OCI-LY7 (cell line): ENCODE results near the gene IKZF3. TPM values are rescaled to one million over a fixed set of nuclear protein-coding genes. Genes with fewer than 3 reads are reported as not detected.

ENCODE experiments used
- BruUV-seq: library from RNA; stranded (reverse); fragments of 400-500 nt; replicated peaks from 2 replicates; lab custom pipeline; 2021; lab: Mats Ljungman, UMichigan
- CTCF ChIA-PET: fragments of 300-600 bp; sonication (Branson Sonifier 250); formaldehyde crosslinking; loops from one replicate; lab custom pipeline; 2022; ENCODE audit warnings: antibody characterized with exemption; ENCODE audit not compliant: unreplicated experiment; lab: Charles Lee
- POLR2A ChIA-PET: fragments of 300-600 bp; sonication (Branson Sonifier 250); formaldehyde crosslinking; loops from one replicate; lab custom pipeline; 2022; ENCODE audit warnings: antibody characterized with exemption; lab: Charles Lee
- DNase-seq: peaks from one replicate; pipeline ENCODE4 v3.0.0-alpha.2; 2015; ENCODE audit warnings: low spot score
- H2AFZ ChIP-seq: fragments of 200-600 bp; sonication (generic), shearing (Covaris generic); 2 replicates; pipeline ENCODE4 v1.6.1; 2014; ENCODE audit warnings: mild to moderate bottlenecking, antibody characterized with exemption, low read length, moderate library complexity
- H3K27ac ChIP-seq: fragments of 200-600 bp; sonication (generic); 2 replicates; pipeline ENCODE4 v1.5.1; 2014; ENCODE audit warnings: mixed run types, low read depth, mild to moderate bottlenecking, moderate library complexity, low read length, inconsistent platforms; ENCODE audit not compliant: poor library complexity, severe bottlenecking
- H3K36me3 ChIP-seq: fragments of 200-600 bp; sonication (generic); 2 replicates; pipeline ENCODE4 v1.6.1; 2014; ENCODE audit warnings: mild to moderate bottlenecking, antibody characterized with exemption, low read length, moderate library complexity, mixed read lengths; ENCODE audit not compliant: insufficient read depth
- H3K4me1 ChIP-seq: fragments of 200-600 bp; sonication (generic); 2 replicates; pipeline ENCODE4 v1.5.1; 2014; ENCODE audit warnings: mild to moderate bottlenecking, low read length; ENCODE audit not compliant: insufficient read depth, poor library complexity, severe bottlenecking
- H3K4me2 ChIP-seq: fragments of 200-600 bp; sonication (generic); 2 replicates; pipeline ENCODE4 v1.6.1; 2014; ENCODE audit warnings: mild to moderate bottlenecking, low read length
- H3K4me3 ChIP-seq: fragments of 200-600 bp; sonication (generic); 2 replicates; pipeline ENCODE4 v1.5.1; 2014; ENCODE audit warnings: mild to moderate bottlenecking, low read depth, low read length; ENCODE audit not compliant: poor library complexity, severe bottlenecking
- H3K79me2 ChIP-seq: fragments of 200-600 bp; sonication (generic); 2 replicates; pipeline ENCODE4 v1.6.1; 2016; ENCODE audit warnings: low read depth, mild to moderate bottlenecking, low read length, moderate library complexity, mixed read lengths; ENCODE audit not compliant: insufficient read depth
- H3K9me2 ChIP-seq: fragments of 200-600 bp; sonication (generic); 2 replicates; pipeline ENCODE4 v1.6.1; 2016; ENCODE audit warnings: mild to moderate bottlenecking, low read length, mixed read lengths; ENCODE audit not compliant: insufficient read depth
- H3K9me3 ChIP-seq: fragments of 200-600 bp; sonication (generic); 2 replicates; pipeline ENCODE4 v1.6.1; 2014; ENCODE audit warnings: mild to moderate bottlenecking, mixed run types, low read length, mixed read lengths
- H4K20me1 ChIP-seq: fragments of 200-600 bp; sonication (generic); 2 replicates; pipeline ENCODE4 v1.6.1; 2014; ENCODE audit warnings: mild to moderate bottlenecking, antibody characterized with exemption, low read length, moderate library complexity, mixed read lengths; ENCODE audit not compliant: insufficient read depth
- CTCF ChIP-seq: fragments of 200-600 bp; sonication (generic); conservative IDR thresholded peaks from 2 replicates; pipeline ENCODE4 v1.5.1; 2014; ENCODE audit warnings: mild to moderate bottlenecking, antibody characterized with exemption, low read length, moderate library complexity, mixed read lengths
- EZH2phosphoT487 ChIP-seq: fragments of 200-600 bp; sonication (generic); IDR thresholded peaks from 2 replicates; pipeline ENCODE4 v1.6.1; 2018; ENCODE audit warnings: low read depth, borderline replicate concordance, mild to moderate bottlenecking, mixed run types, antibody characterized with exemption, low read length, moderate library complexity, mixed read lengths
- intact Hi-C: fragments of 100-400 bp; cut with micrococcal nuclease; formaldehyde crosslinking; loops from one replicate; pipeline ENCODE4 v1.10.0; 2022; ENCODE audit not compliant: unreplicated experiment
- total RNA-seq, 2 experiments: library from RNA; depleted of rRNA in 1 of 2; stranded (reverse); fragments of >200 nt in 1 of 2; shearing (Covaris generic) in 1 of 2; gene quantifications; 2 replicates each; pipeline ENCODE4 v1.2.3, GENCODE V29; 2014 to 2022

The IKZF3 gene
- total RNA-seq, 2 experiments from 2014 or later = 54.7 to 134 TPM

DNA sequence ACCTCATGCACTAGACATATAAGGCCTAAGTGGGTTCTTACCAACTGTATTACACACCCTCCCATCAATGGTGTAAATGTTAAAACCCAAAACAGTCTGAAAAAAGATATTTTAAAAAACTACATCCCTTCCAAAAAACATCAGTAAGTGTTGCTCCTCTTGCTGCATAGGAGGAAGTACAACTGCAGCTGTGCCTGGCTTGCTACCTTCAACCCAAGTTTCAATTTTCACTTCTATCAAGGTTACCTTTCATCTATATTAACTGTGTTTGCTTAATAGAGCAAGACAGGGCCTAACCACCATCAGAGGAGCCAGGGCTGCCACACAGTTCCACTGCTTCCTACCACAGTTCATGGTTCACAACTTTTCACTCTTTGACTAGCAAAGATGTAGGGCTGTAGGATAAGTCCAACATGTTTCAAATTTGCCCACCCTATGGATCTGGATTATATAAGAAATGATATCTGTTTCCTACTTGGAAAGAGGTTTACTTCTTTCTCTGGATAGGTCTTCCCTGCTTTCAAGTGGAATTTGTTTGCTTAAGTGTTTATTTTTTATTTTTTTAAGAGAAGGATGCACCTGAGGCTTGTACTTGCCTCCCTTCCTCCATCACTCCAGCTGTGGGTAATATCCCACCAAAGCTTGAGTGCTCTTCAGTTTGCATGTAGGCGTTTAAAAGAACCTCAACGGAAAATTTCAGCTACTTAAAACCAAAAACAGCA is 69.7 kb downstream of the IKZF3 start:
- no TSS peak for BruUV-seq
- H3K79me2 ChIP-seq = peaks cover 64% of the 10 kb centered on the region; the same call in 1 of the 2 replicates
- H3K9me3 ChIP-seq = no peaks in the 10 kb centered on the region
- intact Hi-C loops = loop anchor here (1.0 kb wide), 3 partner anchors 16 to 70 kb away; partner anchors contain the start of gene IKZF3
- H3K4me1 ChIP-seq = peaks cover 96% of the 10 kb centered on the region
- TF ChIP-seq CTCF = no peak
- no peak for TF ChIP-seq EZH2phosphoT487
- CTCF ChIA-PET = interaction anchor here (1.7 kb wide), 1 partner anchor 14 kb away, joined by 5 read pairs; no protein-coding TSS in a partner anchor
- H3K4me3 ChIP-seq = peak overlapping the region; percentile 54
- peaks cover 38% of the 10 kb centered on the region for H3K36me3 ChIP-seq
- H3K4me2 ChIP-seq = peak overlapping the region; percentile 79
- H3K27ac ChIP-seq = peak overlapping the region; percentile 99
- H3K9me2 ChIP-seq = no peaks in the 10 kb centered on the region
- DNase-seq = peak; percentile 97
- no peak overlapping the region for H2AFZ ChIP-seq
- no peaks in the 10 kb centered on the region for H4K20me1 ChIP-seq
- POLR2A ChIA-PET = interaction anchor here (0.5 to 6.1 kb wide), 13 partner anchors 9 to 68 kb away, joined by 3 to 70 read pairs (median 4); partner anchors contain the start of gene IKZF3

- peaks cover 55% of the 10 kb centered on the region; the same call in 1 of the 2 replicates for H3K79me2 ChIP-seq
- peak overlapping the region; percentile 71 for H3K4me2 ChIP-seq
These were observed 70.7 kb downstream of the IKZF3 start for GRCh38 chr17:39793301-39793872.

More at GRCh38 chr17:39793301-39793872, 70.7 kb downstream of the IKZF3 start:
- H4K20me1 ChIP-seq = no peaks in the 10 kb centered on the region
- DNase-seq = no peak
- CTCF ChIA-PET = interaction anchor here (0.9 to 1.7 kb wide), 2 partner anchors 13 to 118 kb away, joined by 3 to 5 read pairs; no protein-coding TSS in a partner anchor
- no peak for TF ChIP-seq CTCF
- no peak for TF ChIP-seq EZH2phosphoT487
- intact Hi-C loops = no loop called here
- H2AFZ ChIP-seq = peak overlapping the region; percentile 1; the same call in 1 of the 2 replicates
- peak overlapping the region; percentile 99 for H3K27ac ChIP-seq
- no TSS peak for BruUV-seq
- H3K9me3 ChIP-seq = no peaks in the 10 kb centered on the region
- H3K9me2 ChIP-seq = no peaks in the 10 kb centered on the region
- H3K4me1 ChIP-seq = peaks cover 92% of the 10 kb centered on the region
- POLR2A ChIA-PET = interaction anchor here (1.0 to 6.1 kb wide), 9 partner anchors 11 to 69 kb away, joined by 3 to 70 read pairs (median 5); partner anchors contain the start of gene IKZF3
- H3K36me3 ChIP-seq = peaks cover 46% of the 10 kb centered on the region
- H3K4me3 ChIP-seq = peak overlapping the region; percentile 52
